ACHN (cell line): Measurements from ENCODE around the gene ZSCAN30.
"Not testable (repeated sequence)": the region's sequence is repeated elsewhere in the genome, so short reads cannot be mapped to it uniquely, and the experiment has no call there.

Experiments
- DNase-seq: peaks from one replicate; pipeline ENCODE4 v3.0.0-alpha.2; 2015
- in situ Hi-C: cut with HindIII; loops from 2 replicates; pipeline ENCODE4 v1.10.0; 2017; ENCODE audit warnings: low sequenced_read_pairs, low pct_ligation_motif_present, low pct_unique_long_range_greater_than_20kb

ZSCAN30 gene

DNA sequence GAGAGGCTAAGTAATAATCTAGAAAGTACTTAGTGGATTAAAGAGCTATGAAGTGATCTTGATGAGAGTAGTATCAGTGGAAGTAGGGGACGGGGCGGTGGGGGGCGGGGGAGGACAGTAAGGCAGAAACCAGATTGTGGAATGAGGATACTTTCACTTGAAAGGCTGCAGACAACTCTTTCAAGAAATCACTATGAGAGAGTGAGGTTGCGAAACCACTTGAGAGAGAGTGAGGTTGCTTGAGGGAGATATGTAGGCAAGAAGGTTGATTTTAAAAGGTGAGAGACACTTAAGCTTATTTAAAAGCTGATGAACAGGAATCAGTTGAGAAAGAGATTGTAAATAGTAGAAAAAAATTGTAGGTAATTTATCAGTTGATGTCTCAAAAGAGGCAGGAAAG is 45.4 kb downstream of the ZSCAN30 start:
- in situ Hi-C loops: no loop called here
- DNase-seq: no peak

DNA sequence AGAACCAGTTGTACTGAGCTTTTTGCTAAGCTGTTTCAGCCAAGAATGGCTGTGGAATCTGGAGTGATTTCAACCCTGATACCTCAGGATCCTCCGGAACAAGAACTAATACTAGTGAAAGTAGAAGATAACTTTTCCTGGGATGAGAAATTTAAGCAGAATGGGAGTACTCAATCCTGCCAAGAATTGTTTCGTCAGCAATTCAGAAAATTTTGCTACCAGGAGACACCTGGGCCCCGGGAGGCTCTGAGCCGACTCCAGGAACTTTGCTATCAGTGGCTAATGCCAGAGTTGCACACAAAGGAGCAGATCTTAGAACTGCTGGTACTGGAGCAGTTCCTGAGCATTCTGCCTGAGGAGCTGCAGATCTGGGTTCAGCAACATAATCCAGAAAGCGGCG is 47.6 kb downstream of the ZSCAN30 start:
- in situ Hi-C loops: no loop called here
- no peak for DNase-seq

DNA sequence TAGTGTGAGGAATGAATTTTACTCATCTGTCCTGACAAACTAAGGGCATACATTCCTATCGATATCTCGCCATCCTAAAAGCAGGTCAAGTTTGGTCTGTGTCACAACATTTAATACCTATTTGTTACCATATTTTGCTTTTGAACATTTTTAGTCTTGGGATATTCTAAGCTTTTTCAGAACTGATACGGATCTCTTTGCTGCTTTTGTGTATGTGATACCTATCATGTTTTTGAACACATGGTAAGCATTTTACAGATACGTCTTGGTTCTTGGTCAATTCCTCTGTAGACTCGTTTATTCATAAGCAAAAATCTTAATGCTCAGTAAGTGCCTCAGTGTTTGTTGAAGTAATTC is 48.6 kb downstream of the ZSCAN30 start:
- in situ Hi-C loops: no loop called here
- no peak for DNase-seq

DNA sequence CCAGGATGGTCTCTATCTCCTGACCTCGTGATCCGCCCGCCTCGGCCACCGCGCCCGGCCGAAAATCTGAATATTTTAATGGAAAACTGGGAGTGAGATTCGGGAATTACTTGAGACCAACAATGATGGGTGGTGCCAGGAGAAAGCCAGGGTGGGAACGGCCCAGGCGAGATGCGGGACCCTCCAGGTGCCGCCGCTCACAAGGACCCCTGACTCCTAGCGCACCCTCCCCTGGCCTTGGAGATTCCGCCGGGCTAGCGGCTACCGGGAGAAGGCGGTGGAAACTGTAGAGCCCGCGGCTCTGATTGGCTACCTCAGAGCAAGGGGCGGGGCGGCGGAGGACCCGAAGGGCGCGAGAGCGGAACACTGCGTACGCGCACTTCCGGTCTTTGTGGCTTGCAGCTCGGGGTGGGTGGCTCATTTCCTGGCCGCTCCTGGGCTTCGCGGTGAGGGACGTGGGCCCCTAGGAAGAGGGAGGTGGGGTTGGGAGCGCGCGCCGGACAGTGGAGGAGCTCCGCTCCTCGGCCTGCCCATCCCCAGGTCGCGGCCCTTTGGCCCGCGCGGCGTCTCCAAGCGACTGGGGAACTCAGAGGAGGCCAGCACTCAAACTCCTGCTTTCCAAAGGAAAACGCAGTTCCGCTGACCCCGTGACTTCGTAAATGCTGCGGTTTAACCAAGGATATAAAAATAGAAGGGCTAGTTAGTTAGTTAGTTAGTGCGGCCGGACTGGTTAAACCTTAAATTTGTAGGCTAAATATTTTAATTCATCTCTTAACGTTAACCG is 49.2 kb downstream of the ZSCAN30 start, which contains the start of gene ZNF397:
Gene ZNF397, plus strand, starts transcription at position 371 of the 784 bp plus-strand sequence. CDS start 1,437 bp downstream, outside the sequence.
- in situ Hi-C loops: no loop called here
- DNase-seq: peak; percentile 96

DNA sequence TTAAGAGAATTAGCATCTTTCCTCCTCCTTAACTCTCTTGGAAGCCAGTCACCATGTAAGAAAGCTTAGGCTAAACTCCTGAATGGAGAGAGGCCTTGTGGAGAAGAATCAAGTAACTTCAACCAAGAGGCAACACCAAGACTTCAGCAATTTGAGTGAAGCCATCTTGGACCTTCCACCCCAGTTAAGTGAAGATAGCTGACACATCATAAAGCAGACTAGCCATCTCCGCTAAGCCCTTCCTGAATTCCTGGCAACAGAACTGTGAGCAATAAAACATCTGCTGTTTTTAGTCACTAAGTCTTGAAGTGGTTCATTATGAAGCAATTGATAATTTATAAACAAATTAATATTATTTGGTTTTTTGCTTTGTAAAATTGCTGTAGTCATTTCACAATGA is 50.7 kb downstream of the ZSCAN30 start:
- in situ Hi-C loops: no loop called here
- no peak for DNase-seq

DNA sequence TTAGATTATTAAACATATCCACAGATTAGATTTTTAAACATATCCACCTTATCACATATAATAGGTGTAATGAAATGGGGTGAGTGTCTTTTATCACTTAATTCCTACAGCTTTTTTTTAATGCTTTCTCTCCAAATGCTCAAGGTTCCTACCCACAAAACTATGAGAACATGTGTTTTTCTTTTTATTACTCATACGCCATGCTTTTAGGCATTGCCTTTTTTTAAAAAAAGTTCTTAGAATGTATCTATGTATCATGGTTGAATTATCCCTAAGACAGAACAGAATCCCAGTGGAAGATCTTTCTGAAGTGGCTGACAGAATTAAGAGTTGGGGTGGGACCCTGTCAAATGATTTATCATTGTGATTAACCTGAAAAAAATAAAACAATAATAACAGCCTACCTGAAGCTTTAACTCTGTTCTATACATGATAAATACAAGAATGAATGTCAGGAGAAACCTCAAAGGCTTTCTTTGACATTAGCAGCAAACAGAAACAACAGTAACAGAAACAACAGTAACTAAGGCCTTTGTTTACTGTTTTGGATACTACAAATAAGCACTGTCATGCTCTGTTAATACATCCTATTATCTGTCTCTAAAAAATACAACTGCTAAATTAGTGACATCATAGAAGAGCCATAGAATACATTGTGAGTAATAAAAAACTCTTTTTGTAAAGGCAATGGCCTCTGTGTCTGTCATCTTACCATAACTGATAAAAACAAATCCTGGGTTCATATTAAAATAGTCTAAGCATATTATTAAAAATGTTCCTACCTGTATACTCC is 53.3 kb downstream of the ZSCAN30 start:
- no peak for DNase-seq
- in situ Hi-C loops: no loop called here

DNA sequence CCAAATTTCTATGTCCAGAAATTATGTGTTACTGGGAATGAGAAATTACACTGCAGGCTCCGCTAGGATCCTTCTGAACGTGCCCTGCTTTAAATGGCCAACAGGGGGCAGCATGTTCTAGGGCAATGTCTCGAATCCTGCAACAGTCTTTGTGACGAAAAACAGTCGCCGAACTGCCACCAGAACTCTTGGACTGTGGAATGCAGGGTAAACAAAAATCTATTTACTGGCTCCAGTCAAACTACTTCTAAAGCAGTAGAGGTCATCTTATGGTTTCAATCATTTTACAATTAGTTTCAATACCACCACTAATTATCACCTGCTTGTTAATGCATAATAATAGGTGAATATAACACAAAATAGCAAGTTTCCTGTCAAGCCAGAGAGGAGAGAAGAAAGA is 59.0 kb downstream of the ZSCAN30 start:
- DNase-seq: peak; percentile 65
- in situ Hi-C loops: no loop called here

DNA sequence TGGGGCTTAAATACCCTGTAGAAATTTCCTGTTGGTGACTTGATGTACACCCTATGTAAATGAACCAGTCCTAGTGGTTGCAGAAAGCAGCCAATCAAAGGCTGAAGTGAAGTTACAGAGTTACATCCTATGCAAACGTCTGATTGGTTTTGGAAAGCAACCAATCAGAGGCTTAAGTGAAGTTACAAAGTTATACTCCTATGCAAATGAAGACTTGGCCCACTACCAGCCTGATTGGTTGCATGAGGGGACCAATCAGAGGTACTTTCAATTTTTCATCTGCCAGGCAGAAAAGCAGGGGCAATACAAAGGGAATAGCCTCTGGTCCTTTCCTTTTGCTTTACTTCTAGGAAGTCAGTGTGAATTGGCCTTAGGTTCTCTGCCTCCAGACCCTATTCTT is 62.8 kb downstream of the ZSCAN30 start:
- no peak for DNase-seq
- in situ Hi-C loops: no loop called here

DNA sequence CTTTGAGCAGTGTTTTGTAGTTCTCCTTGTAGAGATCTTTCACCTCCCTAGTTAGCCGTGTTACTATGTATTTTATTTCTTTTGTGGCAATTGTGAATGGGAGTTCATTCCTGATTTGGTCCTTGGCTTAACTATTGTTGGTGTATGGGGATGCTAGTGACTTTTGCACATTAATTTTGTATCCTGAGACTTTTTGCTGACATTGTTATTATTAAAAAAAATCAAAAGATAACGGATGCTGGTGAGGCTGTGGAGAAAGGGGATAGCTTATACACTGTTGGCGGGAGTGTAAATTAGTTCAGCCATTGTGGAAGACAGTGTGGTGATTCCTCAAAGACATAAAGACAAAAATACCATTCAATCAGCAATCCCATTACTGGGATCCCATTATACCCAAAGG is 66.2 kb downstream of the ZSCAN30 start:
- in situ Hi-C loops: no loop called here
- DNase-seq: no peak

DNA sequence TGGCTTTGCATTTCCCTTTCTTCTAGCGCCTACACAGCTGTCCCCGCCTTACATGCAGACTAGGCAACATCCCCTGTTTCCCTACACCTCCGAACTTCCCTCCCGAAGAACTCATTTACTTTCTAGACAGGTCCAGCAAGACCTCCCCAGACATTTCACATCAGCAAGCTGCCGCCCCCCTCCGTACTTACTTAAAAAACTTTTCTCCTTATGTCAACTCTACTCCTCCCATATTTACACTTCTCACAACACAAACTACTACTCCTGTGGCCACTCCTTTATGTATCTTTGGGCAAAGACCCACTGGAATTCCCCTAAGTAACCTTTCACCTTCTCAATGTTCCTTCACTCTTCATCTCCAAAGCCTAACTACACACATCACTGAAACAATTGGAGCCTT is 69.6 kb downstream of the ZSCAN30 start:
- in situ Hi-C loops: no loop called here
- DNase-seq: no peak

DNA sequence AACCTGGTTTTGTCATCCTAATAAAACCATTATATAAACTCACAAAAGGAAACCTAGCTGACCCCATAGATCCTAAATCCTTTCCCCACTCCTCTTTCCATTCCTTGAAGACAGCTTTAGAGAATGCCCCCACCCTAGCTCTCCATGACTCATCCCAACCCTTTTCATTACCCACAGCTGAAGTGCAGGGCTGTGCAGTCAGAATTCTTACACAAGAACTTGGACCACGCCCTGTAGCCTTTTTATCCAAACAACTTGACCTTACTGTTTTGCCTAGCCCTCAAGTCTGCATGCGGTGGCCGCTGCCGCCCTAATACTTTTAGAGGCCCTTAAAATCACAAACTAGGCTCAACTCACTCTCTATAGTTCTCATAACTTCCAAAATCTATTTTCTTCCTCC is 70.7 kb downstream of the ZSCAN30 start:
- DNase-seq, in situ Hi-C loops: not testable (repeated sequence)

DNA sequence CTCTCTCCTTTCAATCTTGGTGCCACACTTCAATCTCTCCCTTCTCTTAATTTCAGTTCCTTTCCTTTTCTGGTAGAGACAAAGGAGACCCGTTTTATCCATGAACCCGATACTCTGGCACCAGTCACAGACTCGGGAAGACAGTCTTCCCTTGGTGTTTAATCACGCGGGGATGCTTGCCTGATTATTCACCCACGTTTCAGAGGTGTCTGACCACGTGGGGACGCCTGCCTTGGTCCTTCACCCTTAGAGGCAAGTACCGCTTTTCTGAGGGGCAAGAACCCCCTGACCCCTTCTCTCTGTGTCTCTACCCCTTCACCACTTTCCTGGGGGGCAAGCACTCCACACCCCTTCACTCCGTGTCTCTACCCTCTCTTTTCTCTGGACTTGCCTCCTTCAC is 73.4 kb downstream of the ZSCAN30 start:
- in situ Hi-C loops, DNase-seq: not testable (repeated sequence)

DNA sequence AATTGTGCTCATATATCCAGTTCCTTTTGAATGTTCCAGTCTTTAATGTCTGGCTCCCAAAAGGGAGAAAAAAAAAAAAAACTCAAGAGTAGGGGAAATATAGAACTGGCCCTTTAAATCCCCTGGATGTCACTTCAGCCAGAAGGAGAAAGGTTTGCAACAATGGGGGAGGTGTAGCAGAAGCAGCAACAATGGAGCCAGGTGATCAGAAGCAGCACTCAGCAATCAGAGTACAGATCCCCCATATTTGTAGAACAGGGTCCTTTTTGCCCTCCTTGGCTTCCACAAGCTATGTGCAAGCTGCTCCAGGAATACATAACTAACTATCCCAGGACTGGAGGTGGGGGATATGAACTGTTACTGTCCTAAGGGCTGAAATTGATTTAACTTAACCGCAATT is 75.0 kb downstream of the ZSCAN30 start:
- in situ Hi-C loops: no loop called here

DNA sequence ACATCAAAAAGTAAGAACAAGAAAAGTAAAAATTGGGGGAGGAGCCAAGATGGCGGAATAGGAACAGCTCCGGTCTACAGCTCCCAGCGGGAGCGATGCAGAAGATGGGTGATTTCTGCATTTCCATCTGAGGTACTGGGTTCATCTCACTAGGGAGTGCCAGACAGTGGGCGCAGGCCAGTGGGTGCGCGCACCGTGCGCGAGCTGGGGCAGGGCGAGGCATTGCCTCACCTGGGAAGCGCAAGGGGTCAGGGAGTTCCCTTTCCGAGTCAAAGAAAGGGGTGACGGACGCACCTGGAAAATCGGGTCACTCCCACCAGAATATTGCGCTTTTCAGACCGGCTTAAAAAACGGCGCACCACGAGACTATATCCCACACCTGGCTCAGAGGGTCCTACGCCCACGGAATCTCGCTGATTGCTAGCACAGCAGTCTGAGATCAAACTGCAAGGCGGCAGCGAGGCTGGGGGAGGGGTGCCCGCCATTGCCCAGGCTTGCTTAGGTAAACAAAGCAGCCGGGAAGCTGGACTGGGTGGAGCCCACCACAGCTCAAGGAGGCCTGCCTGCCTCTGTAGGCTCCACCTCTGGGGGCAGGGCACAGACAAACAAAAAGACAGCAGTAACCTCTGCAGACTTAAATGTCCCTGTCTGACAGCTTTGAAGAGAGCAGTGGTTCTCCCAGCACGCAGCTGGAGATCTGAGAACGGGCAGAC is 84.1 kb downstream of the ZSCAN30 start:
- DNase-seq, in situ Hi-C loops: not testable (repeated sequence)

More for the DNA sequence above, 75.0 kb downstream of the ZSCAN30 start:
- no peak for DNase-seq

DNA sequence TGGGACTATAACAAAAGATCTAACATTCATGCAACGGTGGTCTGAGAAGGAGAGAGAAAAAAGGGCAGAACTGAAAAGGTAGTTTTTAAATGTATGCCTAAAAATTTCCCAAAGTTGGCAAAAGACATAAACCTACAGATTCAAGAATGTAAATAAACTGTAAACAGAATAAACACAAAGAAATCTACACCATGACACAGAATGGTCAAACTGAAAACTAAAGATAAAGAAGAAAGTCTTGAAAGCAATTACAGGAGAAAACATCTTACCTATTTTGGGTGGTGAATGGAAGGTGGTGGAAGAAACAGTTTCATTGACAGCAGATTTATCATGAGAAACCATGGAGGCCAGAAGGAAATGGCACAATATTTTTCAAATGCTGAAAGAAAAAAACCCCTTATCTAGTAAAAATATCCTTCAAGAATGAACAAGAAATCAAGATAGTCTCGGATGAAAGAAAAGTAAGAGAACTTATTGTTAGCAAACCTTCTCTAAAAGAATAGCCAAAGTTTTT is 84.8 kb downstream of the ZSCAN30 start:
- in situ Hi-C loops: no loop called here
- DNase-seq: no peak

DNA sequence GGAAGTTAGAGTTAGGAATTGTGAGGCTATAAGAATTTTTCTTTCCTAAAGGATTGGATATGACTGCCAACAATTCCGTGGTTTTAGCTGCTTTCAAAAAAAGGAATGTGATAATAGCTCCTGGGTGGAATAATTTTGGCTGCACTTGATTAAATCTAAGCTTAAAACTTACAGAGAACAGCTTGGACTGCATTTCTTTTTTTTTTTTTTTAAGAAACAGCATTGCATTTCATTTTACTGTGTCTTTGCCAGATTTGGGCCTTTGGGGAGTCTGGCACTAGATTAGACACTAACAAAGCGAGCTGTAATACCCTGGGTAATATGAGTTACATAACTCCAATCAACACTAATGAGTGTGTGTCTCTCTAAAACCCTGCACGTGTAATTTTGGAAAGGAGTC is 87.0 kb downstream of the ZSCAN30 start:
- DNase-seq: no peak
- in situ Hi-C loops: no loop called here

DNA sequence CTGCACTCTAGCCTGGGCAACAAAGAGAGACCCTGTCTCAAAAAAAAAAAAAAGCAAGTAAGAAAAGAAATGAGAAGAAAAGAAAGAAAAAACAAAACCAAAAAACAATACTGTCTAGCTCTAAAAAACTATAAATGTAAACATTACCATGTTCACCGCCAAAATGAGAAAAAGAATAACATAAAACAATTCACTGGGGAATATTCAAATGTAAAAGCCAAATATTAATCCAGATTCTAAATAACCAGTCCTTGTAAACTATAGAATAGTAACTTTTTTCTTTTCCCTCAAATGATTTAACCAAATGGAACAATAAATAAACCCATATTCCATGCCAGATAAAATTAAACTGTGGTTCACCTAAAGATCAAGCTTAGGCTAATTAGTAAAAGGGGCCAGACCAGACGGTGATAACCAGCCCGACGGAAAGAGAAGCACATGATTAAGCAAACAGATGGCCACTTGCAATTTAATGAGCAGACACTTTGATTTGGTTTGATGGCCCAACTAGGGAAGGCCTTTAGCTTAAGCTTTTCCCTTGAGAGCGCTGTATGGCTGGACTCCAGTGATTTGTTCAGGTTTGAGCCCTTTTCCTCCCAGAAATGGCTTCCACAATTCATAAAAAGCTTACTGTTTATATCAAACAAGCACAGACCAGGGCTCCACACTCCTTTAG is 88.6 kb downstream of the ZSCAN30 start:
- in situ Hi-C loops: no loop called here
- no peak for DNase-seq
